ENCODE data around the gene NAGPA.
"Not testable (repeated sequence)": the region's sequence is repeated elsewhere in the genome, so short reads cannot be mapped to it uniquely, and the experiment has no call there.

The NAGPA gene, protein sequence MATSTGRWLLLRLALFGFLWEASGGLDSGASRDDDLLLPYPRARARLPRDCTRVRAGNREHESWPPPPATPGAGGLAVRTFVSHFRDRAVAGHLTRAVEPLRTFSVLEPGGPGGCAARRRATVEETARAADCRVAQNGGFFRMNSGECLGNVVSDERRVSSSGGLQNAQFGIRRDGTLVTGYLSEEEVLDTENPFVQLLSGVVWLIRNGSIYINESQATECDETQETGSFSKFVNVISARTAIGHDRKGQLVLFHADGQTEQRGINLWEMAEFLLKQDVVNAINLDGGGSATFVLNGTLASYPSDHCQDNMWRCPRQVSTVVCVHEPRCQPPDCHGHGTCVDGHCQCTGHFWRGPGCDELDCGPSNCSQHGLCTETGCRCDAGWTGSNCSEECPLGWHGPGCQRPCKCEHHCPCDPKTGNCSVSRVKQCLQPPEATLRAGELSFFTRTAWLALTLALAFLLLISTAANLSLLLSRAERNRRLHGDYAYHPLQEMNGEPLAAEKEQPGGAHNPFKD

DNA sequence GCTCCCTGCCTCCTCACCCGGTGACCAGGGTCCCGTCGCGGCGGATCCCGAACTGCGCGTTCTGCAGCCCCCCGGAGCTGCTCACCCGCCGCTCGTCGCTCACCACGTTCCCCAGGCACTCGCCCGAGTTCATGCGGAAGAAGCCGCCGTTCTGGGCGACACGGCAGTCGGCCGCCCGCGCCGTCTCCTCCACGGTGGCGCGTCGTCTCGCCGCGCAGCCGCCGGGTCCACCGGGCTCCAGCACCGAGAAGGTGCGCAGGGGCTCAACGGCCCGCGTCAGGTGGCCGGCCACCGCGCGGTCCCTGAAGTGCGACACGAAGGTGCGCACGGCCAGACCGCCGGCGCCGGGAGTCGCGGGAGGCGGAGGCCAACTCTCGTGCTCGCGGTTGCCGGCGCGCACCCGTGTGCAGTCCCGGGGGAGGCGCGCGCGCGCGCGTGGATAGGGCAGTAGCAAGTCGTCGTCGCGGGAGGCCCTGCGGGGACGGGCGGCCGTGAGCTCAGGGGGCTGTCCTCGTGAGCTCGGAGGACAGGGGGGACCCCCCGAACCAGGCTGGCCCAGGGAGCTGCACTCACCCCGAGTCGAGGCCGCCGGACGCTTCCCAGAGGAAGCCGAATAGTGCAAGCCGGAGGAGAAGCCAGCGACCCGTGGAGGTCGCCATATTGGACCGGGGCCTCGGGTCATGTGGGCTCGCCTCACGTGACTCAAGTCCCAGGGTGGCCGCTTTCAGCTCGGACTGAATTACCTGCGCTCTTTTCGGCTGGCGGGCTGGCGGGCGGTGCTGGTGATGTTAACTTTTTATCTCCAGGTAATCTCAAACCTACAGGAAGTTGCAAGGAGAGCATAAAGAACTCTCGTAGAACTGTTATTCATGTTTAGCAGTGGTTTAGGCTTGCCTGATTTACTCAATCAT lies at the start of gene NAGPA:
TSS of gene NAGPA (minus strand) at position 680 of the 911 bp plus-strand sequence. CDS start at position 659, 21 bp downstream.
- DNase-seq: no peak

DNA sequence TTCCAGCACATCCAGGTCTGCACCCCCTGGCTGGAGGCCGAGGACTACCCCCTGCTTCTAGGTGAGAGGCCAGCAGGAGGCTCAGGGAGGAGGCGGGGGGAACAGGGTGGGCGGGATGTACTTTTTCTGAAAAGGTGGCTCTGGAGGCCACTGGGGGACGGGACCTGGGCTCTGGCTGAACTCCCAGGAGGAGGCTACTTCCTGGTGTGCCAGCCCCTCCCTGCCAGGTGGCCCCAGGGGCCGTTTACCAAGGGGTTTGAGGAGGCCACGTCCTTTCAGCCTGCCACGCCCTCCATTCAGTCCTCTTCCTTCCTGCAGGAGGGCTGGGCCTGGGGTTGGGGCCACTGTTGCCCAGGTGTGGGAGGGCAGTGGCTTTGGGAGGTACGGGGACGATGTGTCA lies 47.3 kb upstream of the NAGPA start:
- DNase-seq: not testable (repeated sequence)

DNA sequence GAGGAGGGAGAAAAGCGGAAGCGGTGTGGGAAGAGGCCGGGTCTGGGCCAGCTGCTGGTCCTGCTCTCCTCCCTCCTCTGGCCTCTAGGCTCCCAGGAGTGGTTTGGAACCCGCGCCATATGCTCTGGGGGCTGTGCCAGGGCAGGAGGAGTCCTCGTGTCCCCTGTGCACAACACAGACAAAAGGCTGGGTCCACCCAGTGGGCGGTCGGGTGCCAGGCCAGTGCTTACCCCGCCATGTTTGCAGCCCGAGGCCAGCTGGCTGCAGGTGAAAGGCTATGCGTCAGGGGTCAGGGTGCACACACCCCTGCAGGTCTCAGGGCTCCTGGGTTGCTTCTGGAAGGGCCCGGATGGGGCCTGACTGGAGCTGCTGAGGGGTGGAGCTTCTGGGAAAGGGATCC lies 46.7 kb upstream of the NAGPA start:
- not testable (repeated sequence) for DNase-seq

DNA sequence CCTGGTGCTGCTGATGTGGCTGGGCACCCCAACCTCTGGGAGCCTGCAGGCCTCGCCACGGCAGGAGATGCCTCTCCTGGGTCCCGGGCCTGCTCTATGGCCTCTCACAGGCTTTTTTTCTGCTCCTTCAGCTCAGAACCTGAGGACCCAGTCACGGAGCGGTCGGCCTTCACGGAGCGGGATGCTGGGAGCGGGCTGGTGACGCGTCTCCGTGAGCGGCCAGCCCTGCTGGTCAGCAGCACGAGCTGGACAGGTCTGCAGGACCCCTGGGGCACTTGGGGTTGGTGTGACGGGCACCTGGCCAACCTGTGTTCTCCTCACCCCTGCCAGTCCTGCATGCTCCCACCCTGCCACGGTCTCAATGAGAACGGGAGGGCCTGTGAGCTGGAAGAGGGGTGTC lies 44.9 kb upstream of the NAGPA start:
- DNase-seq: no peak

DNA sequence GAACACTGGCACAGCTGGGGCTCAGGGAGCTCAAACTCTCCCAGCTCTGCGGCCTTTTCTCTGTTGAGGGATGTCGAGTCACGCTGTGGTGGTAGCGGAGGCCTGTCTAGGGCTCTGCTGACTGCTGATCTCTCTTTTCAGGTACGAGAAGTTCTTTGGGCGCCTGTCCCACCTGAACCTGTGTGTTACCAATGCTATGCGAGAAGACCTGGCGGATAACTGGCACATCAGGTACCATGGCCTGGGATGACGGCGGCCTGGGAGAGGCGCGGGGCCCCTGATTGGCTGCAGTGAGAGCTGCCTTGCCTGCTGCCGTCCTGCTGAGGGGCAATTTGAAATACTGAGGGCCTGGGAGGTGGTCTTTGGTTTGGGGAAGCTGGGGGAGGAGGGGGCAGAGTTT lies 43.6 kb upstream of the NAGPA start:
- DNase-seq: no peak

DNA sequence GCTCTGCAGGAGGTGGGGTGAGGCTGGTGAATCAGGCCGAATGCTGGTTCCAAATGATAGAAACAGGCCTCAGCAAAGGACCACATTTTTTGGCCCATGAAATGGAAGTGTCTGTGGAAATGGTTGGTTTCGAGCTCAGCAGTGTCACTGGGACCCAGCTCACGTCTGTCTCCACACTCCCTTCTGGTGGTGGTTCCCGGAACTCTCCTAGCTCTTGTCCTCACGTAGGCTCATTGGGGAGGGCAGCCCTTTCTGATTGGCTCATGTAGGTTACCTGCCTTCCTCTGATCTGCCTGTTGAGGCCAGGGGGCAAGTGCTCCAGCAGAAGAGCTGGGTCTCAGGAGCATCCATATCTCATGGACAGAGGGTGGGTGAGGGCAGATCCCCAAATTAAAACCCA lies 41.9 kb upstream of the NAGPA start:
- no peak for DNase-seq

DNA sequence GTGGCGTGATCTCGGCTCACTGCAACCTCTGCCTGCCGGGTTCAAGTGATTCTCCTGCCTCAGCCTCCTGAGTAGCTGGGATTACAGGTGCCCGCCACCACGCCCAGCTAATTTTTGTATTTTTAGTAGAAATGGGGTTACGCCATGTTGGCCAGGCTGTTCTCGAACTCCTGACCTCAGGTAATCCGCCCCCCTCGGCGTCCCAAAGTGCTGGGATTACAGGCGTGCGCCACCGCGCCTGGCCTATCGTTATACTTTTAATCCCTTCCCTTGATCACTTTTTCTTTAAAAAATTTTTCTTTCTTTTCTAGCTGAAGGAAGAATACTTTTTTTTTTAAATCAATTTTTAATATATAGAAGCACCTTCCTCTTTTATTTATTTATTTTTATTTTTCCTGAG lies 40.0 kb upstream of the NAGPA start:
- DNase-seq: not testable (repeated sequence)

DNA sequence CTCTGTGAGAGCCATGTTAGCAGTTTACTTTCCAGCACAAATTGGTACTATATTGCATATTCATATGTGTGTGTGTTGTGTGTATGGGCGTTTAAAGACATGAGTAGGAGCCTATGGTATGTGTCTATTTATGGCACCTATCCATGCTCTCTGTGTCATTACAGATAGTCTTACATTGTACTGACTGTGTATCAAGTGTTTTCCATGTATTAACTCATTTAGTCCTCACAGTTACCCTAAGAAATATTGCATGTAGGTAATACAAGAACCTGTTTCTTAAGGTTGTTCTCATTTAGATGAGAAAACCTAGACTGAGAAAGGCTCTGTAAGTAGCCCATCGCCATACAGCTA lies 39.5 kb upstream of the NAGPA start:
- DNase-seq: no peak

DNA sequence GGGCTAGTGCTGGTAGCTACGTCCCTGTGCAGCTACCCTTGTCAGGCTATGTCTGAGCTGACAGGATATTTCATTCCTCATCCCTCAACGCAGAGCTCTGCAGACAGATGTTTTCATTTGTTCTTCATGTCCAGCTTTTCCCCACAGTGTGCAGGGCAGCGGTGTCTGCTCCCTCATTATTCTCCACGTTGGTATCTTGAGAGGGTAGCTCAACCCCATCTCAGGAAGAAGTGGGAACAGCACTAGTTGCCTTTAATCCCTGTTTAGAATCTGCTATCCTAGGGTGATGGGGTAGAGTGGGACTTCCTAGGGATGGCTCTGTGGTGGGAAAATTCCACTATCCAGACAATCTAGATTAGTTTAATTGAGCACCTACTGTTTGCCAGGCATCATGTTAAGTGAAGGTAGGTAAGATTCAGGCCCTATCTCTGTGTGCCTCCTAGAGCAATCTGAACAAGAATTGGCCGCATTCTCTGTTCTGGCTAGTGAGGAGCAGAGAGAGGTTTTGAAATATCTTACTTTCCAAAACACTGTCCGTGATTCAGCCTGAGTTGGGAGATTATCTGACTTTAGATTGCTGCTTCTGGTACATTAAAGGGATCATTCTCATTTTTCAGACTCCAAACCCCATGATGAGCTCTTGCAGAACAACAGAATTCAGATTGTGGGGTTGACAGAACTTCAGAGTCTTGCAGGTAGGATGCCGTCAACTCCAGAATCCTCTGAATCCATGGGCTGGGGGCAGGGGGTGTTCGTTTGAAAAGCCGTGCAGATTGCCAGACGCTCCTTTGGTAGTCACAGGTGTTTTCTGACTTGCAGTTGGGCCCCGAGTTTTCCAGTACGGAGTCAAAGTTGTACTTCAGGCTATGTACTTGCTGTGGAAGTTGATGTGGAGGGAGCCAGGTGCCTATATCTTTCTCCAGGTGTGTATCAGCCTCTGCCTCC lies 38.9 kb upstream of the NAGPA start:
- DNase-seq: no peak

DNA sequence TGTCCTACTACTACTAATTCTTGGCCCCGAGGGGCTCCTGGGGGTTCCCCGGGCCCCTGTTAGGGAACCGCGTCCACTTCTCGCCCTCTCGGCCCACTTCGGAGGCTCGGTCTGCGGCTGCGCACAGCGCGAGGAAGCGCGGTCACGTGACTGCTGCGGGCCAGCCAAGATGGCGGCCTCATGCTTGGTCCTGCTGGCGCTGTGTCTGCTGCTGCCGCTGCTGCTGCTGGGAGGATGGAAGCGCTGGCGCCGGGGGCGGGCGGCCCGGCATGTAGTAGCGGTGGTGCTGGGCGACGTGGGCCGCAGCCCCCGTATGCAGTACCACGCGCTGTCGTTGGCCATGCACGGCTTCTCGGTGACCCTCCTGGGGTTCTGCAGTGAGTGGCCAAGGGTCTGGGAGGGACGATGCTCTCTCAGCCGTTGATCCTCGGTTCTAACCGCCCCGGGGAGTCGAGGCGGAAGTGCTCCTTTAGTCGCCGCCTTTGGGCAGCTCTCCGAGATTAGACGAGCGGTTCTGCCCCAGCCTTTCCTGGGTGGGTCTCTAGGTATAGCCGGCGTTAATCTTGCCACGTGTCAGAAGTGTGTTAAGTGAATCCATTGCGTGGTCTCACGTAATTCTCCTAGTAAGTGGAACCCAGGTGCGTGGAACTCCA lies 38.1 kb upstream of the NAGPA start, which contains the start of gene ALG1:
TSS of gene ALG1 (plus strand) at position 163 of the 653 bp plus-strand sequence. CDS start at position 170, 7 bp downstream.
- no peak for DNase-seq

DNA sequence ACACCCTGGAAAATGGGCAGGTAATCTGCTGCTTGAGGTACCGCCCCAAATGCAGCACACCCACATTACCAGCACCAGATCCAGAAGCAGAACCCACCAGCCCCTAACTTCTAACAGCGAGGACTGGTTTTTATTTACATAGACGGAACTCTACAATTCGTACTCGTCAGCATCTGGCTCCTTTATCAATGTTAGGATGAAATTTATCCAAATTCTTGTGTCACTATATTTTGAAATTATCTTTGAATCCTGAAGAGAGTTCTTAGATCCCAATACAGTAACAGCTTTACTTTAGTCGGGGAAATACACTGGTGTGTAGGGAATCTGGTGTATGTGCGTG lies 37.6 kb upstream of the NAGPA start:
- DNase-seq: no peak

DNA sequence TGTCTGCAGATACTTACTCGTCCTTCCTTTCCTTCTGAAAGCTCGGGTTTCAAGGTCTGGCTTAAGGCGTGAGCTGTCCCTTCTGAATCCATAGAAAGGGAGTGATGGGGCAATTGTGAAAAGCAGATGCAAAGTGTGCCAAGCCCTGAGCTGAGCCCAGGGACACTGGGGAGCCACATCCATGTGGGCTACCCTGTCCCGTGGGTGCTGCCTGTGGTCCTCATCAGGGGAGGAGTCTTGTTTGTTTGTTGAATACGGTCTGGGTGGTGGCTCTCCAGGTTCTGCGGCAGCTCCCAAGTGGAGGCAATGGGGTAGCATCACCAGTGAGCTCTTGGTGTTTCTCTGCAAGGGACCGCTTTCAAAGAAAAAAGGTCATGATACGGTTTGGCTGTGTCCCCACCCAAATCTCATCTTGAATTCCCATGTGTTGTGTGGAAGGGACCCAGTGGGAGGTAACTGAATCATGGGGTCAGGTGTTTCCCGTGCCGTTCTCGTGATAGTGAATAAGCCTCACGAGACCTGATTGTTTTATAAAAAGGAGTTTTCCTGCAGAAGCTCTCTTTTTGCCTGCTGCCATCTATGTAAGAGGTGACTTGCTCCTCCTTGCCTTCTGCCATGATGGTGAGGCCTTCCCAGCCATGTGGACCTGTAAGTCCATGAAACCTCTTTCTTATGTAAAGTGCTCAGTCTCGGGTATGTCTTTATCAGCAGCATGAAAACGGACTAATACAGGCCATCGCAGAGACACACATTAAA lies 36.9 kb upstream of the NAGPA start:
- DNase-seq: no peak

DNA sequence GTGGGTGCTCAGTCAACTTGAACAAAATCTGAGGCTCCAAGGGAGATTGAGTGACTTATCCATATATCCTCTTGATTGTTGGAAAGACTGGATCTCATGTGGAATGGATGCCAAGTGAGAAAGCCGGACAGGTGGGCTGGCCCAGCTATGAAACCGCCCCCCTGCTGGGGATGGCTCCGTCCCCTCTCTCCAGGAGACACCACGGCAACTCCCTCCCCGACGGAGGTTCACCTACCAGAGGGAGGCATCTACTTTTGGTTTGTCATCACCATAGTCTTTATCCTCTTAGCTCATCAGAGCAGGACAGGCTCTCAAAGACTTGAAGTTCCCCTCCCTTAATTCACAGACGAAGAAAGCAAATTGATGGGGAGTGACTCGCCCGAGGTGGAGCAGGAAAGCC lies 36.1 kb upstream of the NAGPA start:
- no peak for DNase-seq

DNA sequence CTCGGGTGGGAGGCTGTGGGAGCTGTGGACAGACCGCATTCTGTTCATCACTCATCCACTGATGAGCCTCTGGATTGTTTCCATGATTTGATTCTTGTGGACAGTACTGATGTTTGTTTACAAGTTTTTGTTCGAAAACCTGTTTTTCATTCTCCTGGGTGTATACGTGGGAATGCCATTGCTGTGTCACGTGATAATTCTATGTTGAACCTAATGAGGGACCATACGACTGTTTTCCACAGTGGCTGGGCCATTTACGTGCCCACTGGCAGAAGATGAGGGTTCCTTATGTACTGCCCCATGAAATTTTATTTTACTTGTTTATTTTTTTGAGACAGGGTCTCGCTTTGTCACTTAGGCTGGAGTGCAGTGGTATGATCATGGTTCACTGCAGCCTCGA lies 35.3 kb upstream of the NAGPA start:
- DNase-seq: no peak

DNA sequence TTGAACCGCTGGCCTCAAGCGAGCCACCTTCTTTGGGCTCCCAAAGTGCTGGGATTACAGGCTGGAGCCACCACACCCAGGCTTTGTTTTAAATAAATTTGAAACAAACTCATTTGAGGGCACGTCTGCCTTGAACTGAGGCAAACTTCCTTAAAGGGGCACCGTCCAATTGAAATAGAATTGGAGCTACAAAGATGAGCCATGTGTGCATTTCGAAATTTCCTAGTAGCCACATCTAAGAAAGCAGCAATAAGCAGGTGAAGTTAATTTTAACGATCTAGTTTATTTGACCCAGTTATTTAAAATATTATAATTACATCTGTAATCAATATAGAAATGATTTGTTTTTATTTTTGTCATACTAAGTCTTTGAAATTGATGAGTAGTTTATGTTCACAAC lies 32.8 kb upstream of the NAGPA start:
- no peak for DNase-seq

DNA sequence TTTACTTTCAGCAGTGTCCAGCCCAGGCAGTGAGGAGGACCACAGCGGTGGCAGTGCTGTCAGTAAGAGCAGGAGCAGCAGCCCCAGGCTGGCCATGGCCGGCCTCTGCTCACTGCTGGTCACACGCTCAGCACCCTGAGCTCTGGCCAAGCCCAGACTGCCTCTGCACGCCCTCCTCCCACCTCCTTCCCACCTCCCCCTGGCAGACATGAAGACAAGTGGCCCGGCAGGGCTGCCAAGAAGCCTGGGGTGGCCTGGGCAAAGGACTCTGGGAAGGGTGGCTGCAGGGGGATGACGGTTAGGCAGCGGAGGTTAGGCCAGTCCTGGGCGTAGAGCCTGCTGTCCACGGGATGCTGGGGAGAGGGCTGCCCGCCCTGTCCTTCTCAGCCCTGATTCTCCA lies 32.1 kb upstream of the NAGPA start, which contains the start of gene C16orf89:
TSS of gene C16orf89 (minus strand) at position 144 of the 400 bp plus-strand sequence. CDS start at position 96, 48 bp downstream.
- no peak for DNase-seq

DNA sequence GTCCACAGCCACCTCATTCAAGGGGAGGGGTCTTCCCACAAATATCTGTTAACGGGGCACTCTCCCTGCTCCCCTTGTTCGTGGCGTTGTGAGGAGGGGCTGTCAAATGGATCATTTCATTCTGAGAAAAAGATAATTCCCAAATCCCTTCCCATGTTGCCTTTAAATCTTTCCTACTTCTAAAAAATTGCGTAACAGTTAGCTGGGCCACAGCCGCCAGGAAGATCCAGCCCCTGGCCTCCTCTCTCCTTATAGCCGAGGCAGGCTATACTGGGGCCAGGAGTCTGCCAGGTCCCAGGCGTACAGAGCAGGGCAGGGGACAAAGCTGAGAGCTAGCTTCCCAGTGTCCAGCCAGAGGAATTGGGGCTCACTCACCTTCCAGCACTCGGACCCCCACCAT lies 31.6 kb upstream of the NAGPA start:
- no peak for DNase-seq

DNA sequence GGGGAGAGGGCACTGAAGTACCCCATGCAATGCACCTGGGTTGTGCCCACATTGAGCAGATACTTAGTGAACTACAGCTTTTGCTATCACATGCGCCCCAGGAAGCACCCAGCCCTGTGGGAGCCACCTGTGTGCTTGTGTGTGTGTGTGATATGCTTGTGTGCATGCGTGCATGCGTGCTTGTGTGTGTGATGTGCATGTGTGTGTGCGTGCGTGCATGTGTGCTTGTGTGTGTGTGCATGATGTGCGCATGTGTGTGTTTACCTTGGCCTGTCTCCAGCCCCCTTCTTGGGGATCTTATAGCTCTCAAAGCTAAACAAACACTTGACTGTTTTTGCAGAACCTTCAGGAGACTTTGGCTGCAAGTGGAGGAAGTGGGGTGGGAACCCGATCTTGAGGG lies 31.2 kb upstream of the NAGPA start:
- peak; percentile 17 for DNase-seq

DNA sequence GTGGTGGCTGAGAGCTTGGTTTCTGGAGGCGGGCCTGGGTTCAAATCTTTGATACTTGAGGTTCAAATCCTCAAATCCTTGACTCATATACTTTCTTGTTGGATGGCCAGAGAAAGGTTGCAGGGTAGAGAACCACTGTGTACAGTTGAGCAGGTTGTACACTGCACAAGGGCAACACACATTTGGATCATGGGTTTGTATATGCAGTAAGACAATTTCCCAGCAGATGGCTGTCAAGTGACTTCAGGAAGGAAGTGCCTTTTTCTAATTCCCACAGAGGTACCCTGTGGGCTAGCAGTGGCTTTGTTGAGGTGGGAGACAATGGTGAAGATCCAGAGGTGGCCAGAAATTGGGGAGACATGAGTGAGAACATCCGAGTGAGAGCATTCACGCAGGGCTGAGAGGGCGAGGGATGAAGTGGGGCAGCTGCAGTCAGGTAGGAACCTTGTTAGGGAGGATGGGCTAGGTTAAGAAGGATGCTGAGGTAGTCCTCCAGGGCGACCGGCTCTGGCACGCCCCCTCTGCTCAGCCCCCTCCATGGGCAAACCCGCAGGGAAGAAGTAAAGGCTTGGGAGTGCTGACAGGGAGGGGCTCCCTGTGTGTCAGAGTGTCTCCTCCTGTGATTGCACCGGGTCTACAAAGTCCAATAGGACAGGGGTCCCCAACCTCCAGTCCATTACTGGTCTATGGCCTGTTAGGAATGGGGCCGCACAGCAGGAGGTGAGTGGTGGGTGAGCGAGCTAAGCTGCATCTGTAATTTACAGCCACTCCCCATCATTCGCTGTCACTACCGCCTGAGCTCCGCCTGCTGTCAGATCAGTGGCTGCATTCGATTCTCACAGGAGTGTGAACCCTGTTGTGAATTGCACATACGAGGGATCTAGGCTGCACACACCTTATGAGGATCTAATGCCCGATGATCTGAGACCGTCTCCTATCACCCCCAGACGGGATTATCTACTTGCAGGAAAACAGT lies 29.3 kb upstream of the NAGPA start:
- no peak for DNase-seq

DNA sequence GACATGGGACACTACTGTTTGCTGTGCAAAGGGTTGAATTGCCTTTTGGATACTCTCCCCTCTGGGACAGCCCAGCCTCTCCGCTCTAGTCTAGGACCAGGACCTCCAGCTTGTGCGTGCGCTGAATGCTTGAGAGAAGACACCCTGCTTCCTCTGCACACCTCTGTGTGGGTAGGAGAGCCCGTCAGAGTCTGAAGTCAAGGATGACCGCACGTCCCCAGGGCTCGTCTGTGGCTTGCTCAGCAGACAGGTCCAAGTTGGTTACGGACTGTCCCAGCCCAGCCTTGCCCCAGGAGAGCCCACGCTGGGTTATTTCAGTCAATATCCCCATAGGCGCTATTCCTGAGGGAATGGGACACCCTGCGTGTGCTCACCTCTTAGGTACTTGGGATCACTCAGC lies 28.3 kb upstream of the NAGPA start:
- no peak for DNase-seq
